ENCODE data around the gene SLC26A1.
"Not testable (repeated sequence)": the region's sequence is repeated elsewhere in the genome, so short reads cannot be mapped to it uniquely, and the experiment has no call there.

The SLC26A1 gene

DNA sequence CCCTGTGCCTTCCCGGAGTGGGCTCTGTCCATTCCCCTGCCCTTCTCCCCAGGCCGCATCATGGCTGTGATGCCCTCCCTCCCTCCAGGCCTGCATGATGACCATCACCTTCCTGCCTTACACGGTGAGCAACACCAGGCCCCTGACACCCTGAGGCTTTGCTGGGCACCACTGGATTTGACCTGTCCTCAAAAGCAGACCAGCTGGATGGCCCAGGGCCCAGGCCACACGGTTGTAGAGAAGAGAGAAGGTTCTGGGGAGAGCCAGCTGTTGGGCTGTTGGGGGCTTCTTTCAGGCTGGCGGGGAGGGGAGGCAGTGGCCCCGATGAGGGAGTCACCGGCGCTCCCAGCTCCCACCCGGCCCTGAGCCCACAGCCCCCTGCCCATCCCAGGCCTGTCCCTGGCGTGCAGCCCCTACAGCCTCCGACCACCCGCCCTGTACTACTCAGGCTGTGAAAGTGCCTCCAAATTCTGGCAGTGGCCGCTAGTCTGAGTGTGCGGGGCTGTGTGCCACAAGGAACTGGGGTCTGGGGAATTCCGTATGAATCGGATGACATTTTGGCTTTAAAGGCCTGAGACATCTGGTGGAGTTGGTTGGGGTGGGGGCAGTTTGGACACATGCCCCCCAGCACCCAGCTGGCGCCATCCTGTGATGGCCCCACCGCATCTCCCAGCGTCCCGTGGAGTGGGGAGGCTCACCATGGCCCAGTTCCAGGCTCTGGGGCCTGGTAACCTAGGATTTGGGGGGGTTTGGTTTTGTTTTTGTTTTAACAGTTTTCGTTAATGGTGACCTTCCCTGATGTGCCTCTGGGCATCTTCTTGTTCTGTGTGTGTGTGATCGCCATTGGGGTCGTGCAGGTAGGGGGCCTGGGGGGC is 41.4 kb downstream of the SLC26A1 start:
- DNase-seq, result no peak

DNA sequence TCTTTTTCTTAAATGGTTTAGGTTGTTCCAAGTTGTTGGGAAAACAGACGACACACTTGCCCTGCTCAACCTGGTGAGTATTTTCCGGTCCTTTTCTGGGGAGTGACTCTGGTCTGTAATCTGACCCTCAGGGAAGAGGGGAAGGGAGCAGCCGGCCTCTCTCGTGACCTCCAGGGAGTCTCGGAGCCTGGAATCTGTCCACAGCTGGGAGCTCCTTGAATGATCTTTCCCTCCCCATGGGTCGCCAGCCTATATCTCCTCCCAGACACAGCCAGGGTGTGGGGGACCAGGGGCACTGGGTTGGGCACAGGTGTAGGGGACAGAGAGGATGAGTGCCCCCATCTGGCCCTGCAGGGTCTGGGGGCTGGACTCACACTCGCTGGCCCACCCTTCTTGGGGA is 42.0 kb downstream of the SLC26A1 start:
- DNase-seq, result no peak

DNA sequence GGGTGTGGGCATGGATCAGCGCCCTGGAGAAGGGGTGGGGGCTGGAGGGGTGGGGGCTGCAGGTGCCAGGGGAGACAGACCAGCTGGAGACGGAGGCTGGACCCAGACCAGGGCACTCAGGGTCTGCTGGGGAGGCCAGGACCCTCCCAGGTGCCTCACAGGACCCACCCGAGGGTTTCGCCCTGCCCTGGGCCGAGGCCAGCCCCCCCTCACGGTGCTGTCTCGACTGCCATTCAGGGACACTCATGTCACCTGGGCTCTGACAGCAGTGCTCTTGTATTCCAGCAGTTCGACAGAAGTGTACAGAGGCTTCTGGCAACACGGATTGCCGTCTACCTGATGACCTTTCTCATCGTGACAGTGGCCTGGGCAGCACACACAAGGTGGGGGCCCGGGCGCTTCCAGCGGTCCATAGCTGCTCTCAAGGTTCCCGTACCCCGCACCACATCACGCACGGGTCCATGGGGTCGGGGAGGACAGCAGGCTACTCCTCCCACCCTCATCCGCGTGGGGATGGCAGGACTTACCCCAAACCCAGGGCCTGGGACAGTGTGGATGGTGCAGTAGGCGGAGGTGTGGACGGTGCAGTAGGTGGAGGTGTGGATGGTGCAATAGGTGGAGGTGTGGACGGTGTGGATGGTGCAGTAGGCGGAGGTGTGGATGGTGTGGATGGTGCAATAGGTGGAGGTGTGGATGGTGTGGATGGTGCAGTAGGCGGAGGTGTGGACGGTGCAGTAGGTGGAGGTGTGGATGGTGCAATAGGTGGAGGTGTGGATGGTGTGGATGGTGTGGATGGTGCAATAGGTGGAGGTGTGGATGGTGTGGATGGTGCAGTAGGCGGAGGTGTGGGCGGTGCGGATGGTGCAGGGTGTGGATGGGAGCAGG is 42.8 kb downstream of the SLC26A1 start:
- no peak for DNase-seq

GRCh38 chr4:949656-950055 is 43.5 kb downstream of the SLC26A1 start:
- DNase-seq, result no peak

DNA sequence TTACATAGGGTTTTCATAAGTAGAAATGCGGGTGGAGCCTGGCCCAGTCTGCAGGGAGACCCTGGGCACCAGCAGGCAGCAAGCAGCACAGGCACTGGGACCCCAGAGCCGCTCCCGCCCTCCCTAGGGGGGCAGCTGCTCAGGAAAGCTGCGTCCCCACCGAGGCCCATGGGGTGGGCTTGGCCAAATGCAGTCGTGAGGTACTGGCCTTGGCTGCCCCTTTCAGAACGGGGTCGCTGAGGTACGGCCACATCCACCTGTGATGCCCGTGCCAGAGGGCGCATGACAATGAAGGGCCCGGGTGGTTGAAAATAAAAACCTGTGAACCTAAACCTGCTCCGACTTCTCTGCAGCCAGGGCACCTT is 44.3 kb downstream of the SLC26A1 start:
- no peak for DNase-seq

DNA sequence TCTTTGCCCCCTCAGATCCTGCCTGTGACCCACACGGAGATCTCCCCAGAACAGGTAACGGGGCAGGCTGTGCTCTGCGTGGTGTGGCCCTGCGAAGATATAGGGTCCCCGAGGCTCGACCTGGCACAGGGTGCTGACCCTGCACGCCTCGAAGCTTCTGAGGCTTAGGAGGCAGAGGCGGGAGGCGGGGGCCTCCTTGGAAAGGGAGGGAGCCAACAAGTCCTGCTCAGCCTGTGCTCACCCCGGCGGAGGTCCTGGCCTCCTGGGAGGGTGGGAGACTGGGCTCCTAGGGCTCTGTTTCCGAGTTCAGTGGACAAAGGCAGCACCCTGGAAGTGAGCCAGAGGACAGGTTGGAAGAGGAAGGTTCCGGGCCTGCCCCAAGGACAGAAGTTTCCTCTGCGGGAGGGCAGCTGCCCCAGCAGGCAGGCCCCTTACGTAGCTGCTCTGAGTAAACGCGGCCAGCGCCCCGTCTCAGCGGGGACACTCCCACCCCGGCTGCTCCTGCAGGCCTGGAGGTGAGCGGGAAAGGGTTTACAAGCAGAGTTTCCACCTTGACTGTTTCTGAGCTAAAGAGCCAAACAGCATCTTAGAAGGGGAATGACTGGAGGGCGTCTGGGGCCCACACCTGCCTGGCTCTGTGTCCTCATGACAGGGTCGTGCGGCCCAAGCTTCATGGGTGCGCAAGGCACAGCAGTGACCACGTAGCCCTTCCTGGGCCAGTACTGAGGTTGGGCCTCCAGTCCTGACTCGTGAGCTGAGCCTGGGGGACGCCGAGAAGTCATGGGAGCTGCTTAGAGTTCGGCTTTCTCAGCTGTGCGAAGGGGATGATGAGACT is 44.9 kb downstream of the SLC26A1 start:
- DNase-seq, result no peak

DNA sequence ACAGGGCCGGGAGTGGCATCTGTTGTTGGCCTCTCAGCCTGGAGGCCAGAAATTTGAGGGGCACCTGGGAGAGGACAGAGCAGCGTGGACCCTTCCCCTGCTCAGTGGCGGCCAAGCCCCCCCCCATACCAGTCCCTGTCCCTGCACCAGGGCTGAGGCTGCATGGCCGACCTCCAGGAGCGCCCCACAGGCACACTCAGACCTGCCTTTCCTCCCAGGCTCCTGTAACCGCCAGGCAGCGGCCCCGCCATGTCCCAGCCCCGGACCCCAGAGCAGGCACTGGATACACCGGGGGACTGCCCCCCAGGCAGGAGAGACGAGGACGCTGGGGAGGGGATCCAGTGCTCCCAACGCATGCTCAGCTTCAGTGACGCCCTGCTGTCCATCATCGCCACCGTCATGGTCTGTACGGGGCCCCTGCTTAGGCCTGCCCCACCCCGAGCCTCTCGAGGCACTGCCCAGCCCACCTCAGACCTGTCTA is 45.7 kb downstream of the SLC26A1 start:
- DNase-seq, result no peak

GRCh38 chr4:946517-947471 is 46.4 kb downstream of the SLC26A1 start:
- no peak for DNase-seq

DNA sequence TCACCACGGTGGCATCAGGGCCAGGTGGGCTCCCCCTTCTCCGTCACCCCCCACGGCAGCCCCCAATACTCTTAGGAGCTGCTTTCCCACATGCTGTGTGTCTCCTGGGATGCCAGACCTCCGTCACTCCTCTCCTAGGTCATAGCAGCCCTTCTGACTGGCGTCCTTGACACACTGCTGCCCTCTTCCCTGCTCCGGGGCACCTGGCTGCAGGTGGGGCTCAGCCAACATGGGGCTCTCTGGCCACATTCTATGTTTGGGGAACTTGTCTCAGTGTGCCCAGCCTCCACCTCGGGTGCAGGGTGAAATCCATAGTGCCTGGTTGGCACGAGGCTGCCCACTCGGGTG is 47.1 kb downstream of the SLC26A1 start:
- no peak for DNase-seq

GRCh38 chr4:945274-946102 is 47.7 kb downstream of the SLC26A1 start:
- no peak for DNase-seq

DNA sequence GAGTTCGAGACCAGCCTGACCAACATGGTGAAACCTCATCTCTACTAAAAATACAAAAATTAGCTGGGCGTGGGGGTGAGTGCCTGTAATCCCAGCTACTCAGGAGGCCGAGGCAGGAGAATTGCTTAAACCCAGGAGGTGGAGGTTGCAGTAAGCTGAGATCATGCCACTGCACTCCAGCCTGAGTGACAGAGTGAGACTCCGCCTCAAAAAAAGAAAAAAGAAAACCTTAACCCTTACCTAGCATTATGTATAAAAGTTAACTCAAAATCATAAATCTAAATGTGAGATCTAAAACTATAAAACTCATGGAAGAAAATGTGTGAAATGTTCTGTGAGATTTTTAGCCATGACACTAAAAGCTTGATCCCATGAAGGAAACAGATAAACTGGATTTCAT is 53.7 kb downstream of the SLC26A1 start:
- not testable (repeated sequence) for DNase-seq

Measured in inflammatory macrophage (primary cell).